ENCODE measurements around the gene DOCK4. TPM values are rescaled to one million over a fixed set of nuclear protein-coding genes. Genes with fewer than 3 reads are reported as not detected.

The DOCK4 gene
- total and polyA plus RNA-seq, 10 of the 15 experiments (the other 5 are each of a cell fraction or from before 2014, with no cell fraction given): 0.03 to 0.73 (median 0.38) TPM

DNA sequence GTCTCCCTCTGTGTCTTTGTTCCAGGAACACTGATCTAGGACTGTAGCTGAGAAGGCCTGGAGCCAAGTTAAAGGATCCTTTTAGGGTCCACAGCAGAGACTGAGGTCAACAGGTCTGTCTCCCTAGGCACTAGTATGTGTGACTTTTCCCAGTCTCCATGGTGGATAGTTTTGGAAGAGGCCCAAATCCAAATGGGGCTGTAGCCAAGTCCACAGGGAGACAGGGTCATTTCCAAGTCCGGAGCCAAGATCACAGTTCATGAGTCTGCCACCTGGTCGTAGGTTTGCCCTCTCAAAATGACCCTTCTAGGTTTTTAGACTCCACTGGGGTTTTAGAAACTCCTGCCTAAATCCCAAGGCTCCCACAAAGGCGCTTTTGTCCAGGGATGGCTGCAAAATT lies 17.1 kb upstream of the DOCK4 start:
- Histone ChIP-seq H3K79me2 (ENCODE audit: control insufficient read depth, insufficient read depth, low read length) (no peaks in the 10 kb centered on the region; the same call in 1 of the 2 replicates), H3K4me3 (no peak overlapping the region), H4K20me1 (ENCODE audit: control insufficient read depth, insufficient read depth) (no peaks in the 10 kb centered on the region), H3K4me2 (ENCODE audit: control insufficient read depth, insufficient read depth) (no peak overlapping the region), H3K27ac (ENCODE audit: control insufficient read depth, insufficient read depth) (no peak overlapping the region), H3K27me3 (replicated peaks in 1 of 2; ENCODE audit: control insufficient read depth in 2 of 2, insufficient read depth in 2 of 2, low read length in 1 of 2) (no peaks in the 10 kb centered on the region), H3K9me3 (replicated peaks; ENCODE audit: control insufficient read depth, insufficient read depth, low read length) (peaks cover 1% of the 10 kb centered on the region; the same call in 1 of the 3 replicates), H3K36me3 (ENCODE audit: control insufficient read depth in 2 of 2, insufficient read depth in 2 of 2, low read length in 1 of 2) (no peaks in the 10 kb centered on the region), H3K9ac (ENCODE audit: control insufficient read depth, insufficient read depth, low read length) (no peak overlapping the region), H3K4me1 (ENCODE audit: control insufficient read depth, insufficient read depth, low read length) (no peaks in the 10 kb centered on the region), H2AFZ (ENCODE audit: control insufficient read depth, low read depth, low read length) (no peak overlapping the region)
- ChIA-PET CTCF (interaction anchor here (0.9 kb wide), 1 partner anchor 9 kb away, joined by 4 read pairs; no protein-coding TSS in a partner anchor), RAD21 (ENCODE audit: unreplicated experiment) (no interaction called here), SMC1A (ENCODE audit: uncharacterized antibody, unreplicated experiment) (no interaction called here), POLR2A (no interaction called here)
- in situ Hi-C loops (cut with MboI): no loop called here
- no peak for DNase-seq (ENCODE audit: low read depth, low spot score)
- BruUV-seq (replicated peaks): no TSS peak
- no peak for FAIRE-seq
- intact Hi-C loops (cut with micrococcal nuclease; ENCODE audit: unreplicated experiment): no loop called here
- 83% methylated on average over 3 of the region's 3 CpGs for WGBS (ENCODE audit: insufficient coverage, insufficient replicate concordance, low lambda C conversion rate, missing lambda C conversion rate)
- no peak for ATAC-seq
- TF ChIP-seq, protein P1, sequence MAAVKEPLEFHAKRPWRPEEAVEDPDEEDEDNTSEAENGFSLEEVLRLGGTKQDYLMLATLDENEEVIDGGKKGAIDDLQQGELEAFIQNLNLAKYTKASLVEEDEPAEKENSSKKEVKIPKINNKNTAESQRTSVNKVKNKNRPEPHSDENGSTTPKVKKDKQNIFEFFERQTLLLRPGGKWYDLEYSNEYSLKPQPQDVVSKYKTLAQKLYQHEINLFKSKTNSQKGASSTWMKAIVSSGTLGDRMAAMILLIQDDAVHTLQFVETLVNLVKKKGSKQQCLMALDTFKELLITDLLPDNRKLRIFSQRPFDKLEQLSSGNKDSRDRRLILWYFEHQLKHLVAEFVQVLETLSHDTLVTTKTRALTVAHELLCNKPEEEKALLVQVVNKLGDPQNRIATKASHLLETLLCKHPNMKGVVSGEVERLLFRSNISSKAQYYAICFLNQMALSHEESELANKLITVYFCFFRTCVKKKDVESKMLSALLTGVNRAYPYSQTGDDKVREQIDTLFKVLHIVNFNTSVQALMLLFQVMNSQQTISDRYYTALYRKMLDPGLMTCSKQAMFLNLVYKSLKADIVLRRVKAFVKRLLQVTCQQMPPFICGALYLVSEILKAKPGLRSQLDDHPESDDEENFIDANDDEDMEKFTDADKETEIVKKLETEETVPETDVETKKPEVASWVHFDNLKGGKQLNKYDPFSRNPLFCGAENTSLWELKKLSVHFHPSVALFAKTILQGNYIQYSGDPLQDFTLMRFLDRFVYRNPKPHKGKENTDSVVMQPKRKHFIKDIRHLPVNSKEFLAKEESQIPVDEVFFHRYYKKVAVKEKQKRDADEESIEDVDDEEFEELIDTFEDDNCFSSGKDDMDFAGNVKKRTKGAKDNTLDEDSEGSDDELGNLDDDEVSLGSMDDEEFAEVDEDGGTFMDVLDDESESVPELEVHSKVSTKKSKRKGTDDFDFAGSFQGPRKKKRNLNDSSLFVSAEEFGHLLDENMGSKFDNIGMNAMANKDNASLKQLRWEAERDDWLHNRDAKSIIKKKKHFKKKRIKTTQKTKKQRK (IDR thresholded peaks at IDR 0.05; ENCODE audit: low read depth, low read length): no peak
- no peak for TF ChIP-seq CBX3 (IDR thresholded peaks at IDR 0.05; ENCODE audit: borderline replicate concordance, low read depth)
- no peak for TF ChIP-seq ZBED1 (IDR thresholded peaks at IDR 0.05; ENCODE audit: borderline replicate concordance)
- TF ChIP-seq, protein P2, sequence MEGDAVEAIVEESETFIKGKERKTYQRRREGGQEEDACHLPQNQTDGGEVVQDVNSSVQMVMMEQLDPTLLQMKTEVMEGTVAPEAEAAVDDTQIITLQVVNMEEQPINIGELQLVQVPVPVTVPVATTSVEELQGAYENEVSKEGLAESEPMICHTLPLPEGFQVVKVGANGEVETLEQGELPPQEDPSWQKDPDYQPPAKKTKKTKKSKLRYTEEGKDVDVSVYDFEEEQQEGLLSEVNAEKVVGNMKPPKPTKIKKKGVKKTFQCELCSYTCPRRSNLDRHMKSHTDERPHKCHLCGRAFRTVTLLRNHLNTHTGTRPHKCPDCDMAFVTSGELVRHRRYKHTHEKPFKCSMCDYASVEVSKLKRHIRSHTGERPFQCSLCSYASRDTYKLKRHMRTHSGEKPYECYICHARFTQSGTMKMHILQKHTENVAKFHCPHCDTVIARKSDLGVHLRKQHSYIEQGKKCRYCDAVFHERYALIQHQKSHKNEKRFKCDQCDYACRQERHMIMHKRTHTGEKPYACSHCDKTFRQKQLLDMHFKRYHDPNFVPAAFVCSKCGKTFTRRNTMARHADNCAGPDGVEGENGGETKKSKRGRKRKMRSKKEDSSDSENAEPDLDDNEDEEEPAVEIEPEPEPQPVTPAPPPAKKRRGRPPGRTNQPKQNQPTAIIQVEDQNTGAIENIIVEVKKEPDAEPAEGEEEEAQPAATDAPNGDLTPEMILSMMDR (IDR thresholded peaks at IDR 0.05 in 2 of 3, conservative IDR thresholded peaks at IDR 0.05 in 1 of 3; ENCODE audit: control insufficient read depth in 2 of 3, extremely low read depth in 1 of 3, insufficient read depth in 1 of 3, low read depth in 3 of 3, low read length in 3 of 3): no peak
- TF ChIP-seq CBFB (IDR thresholded peaks at IDR 0.05; ENCODE audit: low read depth): no peak
- TF ChIP-seq, protein P3, sequence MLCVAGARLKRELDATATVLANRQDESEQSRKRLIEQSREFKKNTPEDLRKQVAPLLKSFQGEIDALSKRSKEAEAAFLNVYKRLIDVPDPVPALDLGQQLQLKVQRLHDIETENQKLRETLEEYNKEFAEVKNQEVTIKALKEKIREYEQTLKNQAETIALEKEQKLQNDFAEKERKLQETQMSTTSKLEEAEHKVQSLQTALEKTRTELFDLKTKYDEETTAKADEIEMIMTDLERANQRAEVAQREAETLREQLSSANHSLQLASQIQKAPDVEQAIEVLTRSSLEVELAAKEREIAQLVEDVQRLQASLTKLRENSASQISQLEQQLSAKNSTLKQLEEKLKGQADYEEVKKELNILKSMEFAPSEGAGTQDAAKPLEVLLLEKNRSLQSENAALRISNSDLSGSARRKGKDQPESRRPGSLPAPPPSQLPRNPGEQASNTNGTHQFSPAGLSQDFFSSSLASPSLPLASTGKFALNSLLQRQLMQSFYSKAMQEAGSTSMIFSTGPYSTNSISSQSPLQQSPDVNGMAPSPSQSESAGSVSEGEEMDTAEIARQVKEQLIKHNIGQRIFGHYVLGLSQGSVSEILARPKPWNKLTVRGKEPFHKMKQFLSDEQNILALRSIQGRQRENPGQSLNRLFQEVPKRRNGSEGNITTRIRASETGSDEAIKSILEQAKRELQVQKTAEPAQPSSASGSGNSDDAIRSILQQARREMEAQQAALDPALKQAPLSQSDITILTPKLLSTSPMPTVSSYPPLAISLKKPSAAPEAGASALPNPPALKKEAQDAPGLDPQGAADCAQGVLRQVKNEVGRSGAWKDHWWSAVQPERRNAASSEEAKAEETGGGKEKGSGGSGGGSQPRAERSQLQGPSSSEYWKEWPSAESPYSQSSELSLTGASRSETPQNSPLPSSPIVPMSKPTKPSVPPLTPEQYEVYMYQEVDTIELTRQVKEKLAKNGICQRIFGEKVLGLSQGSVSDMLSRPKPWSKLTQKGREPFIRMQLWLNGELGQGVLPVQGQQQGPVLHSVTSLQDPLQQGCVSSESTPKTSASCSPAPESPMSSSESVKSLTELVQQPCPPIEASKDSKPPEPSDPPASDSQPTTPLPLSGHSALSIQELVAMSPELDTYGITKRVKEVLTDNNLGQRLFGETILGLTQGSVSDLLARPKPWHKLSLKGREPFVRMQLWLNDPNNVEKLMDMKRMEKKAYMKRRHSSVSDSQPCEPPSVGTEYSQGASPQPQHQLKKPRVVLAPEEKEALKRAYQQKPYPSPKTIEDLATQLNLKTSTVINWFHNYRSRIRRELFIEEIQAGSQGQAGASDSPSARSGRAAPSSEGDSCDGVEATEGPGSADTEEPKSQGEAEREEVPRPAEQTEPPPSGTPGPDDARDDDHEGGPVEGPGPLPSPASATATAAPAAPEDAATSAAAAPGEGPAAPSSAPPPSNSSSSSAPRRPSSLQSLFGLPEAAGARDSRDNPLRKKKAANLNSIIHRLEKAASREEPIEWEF (IDR thresholded peaks at IDR 0.05; ENCODE audit: insufficient replicate concordance, low read depth, low read length): no peak
- TF ChIP-seq, protein P4, sequence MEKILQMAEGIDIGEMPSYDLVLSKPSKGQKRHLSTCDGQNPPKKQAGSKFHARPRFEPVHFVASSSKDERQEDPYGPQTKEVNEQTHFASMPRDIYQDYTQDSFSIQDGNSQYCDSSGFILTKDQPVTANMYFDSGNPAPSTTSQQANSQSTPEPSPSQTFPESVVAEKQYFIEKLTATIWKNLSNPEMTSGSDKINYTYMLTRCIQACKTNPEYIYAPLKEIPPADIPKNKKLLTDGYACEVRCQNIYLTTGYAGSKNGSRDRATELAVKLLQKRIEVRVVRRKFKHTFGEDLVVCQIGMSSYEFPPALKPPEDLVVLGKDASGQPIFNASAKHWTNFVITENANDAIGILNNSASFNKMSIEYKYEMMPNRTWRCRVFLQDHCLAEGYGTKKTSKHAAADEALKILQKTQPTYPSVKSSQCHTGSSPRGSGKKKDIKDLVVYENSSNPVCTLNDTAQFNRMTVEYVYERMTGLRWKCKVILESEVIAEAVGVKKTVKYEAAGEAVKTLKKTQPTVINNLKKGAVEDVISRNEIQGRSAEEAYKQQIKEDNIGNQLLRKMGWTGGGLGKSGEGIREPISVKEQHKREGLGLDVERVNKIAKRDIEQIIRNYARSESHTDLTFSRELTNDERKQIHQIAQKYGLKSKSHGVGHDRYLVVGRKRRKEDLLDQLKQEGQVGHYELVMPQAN (conservative IDR thresholded peaks at IDR 0.05): no peak
- TF ChIP-seq ZNF217 (IDR thresholded peaks at IDR 0.05): no peak
- TF ChIP-seq SPI1 (IDR thresholded peaks at IDR 0.05; ENCODE audit: borderline replicate concordance, insufficient read depth, low read depth, low read length): no peak
- no peak for TF ChIP-seq POLR2AphosphoS2 (IDR thresholded peaks at IDR 0.05; ENCODE audit: low read depth, low read length)
- no peak for TF ChIP-seq BMI1 (IDR thresholded peaks at IDR 0.05; ENCODE audit: borderline replicate concordance)
- no peak for TF ChIP-seq YY1 (IDR thresholded peaks at IDR 0.05; ENCODE audit: low read depth, low read length)
